HepG2 (cell line): Measurements from ENCODE around the gene NMU. TPM values are rescaled to one million over a fixed set of nuclear protein-coding genes. Genes with fewer than 3 reads are reported as not detected.
A peak's percentile ranks its signal among the peaks of the same experiment; 100 is the strongest.

ENCODE experiments used
- BCLAF1 ChIP-seq: fragments of 450-650 bp; IDR thresholded peaks from 2 replicates; pipeline ENCODE4 v1.6.1; 2017; ENCODE audit warnings: mild to moderate bottlenecking
- CBX2 ChIP-seq, 2 experiments: fragments of 200-600 bp in 1 of 2; sonication (generic); formaldehyde crosslinking in 1 of 2; IDR thresholded peaks; 2 replicates each; pipeline versions ENCODE4 v1.7.0 to v1.8.1; 2018 to 2022; ENCODE audit warnings: low read depth in 2 of 2, low read length in 1 of 2, mild to moderate bottlenecking in 1 of 2, missing genetic modification reagents in 1 of 2
- CENPX ChIP-seq: sonication (generic); formaldehyde crosslinking; IDR thresholded peaks from 2 replicates; pipeline ENCODE4 v1.9.0; 2021; ENCODE audit warnings: mild to moderate bottlenecking, missing genetic modification reagents, moderate library complexity
- DMAP1 ChIP-seq: IDR thresholded peaks from 2 replicates; pipeline ENCODE4 v1.6.1; 2016
- GATAD1 ChIP-seq: IDR thresholded peaks from 2 replicates; pipeline ENCODE4 v1.6.1; 2016; ENCODE audit warnings: missing genetic modification reagents, missing compliant biosample characterization
- MBNL3 ChIP-seq: fragments of 250-450 bp; sonication (Bioruptor Pico); conservative IDR thresholded peaks from 2 replicates; pipeline ENCODE4 v1.8.0; 2022; ENCODE audit warnings: mild to moderate bottlenecking, inconsistent platforms
- MLX ChIP-seq: IDR thresholded peaks from 2 replicates; pipeline ENCODE4 v1.6.1; 2016
- NCOR1 ChIP-seq: fragments of 200-600 bp; sonication (generic); IDR thresholded peaks from 2 replicates; pipeline ENCODE4 v1.7.0; 2017; ENCODE audit warnings: antibody characterized with exemption, low read length, borderline replicate concordance
- NONO ChIP-seq, 2 experiments: fragments of 450-650 bp in 1 of 2; sonication (generic) in 1 of 2; formaldehyde crosslinking in 1 of 2; IDR thresholded peaks in 1 of 2; conservative IDR thresholded peaks in 1 of 2; 2 replicates each; pipeline versions ENCODE4 v1.6.1 to v1.8.0; 2017 to 2022; ENCODE audit warnings: mild to moderate bottlenecking in 1 of 2, missing genetic modification reagents in 1 of 2, moderate library complexity in 1 of 2
- RELA ChIP-seq: sonication (generic); formaldehyde crosslinking; IDR thresholded peaks from 2 replicates; pipeline ENCODE4 v1.4.0; 2020; ENCODE audit warnings: missing genetic modification reagents
- SMARCE1 ChIP-seq: fragments of 450-650 bp; IDR thresholded peaks from 2 replicates; pipeline ENCODE4 v1.6.1; 2017; ENCODE audit warnings: borderline replicate concordance
- TEF ChIP-seq: sonication (generic); formaldehyde crosslinking; IDR thresholded peaks from 2 replicates; pipeline ENCODE4 v1.5.0; 2020; ENCODE audit warnings: missing genetic modification reagents
- THAP11 ChIP-seq: IDR thresholded peaks from 2 replicates; pipeline ENCODE4 v1.6.1; 2016; ENCODE audit warnings: missing biosample characterization, missing genetic modification reagents
- ZBTB20 ChIP-seq: sonication (generic); formaldehyde crosslinking; IDR thresholded peaks from 2 replicates; pipeline ENCODE4 v1.8.1; 2023; ENCODE audit warnings: missing genetic modification reagents, low read depth, mild to moderate bottlenecking, borderline replicate concordance
- ZBTB7B ChIP-seq: sonication (generic); formaldehyde crosslinking; IDR thresholded peaks from 2 replicates; pipeline ENCODE4 v1.4.0; 2020; ENCODE audit warnings: missing genetic modification reagents
- ZBTB8A ChIP-seq: sonication (generic); formaldehyde crosslinking; IDR thresholded peaks from 2 replicates; pipeline ENCODE4 v1.4.0; 2020; ENCODE audit warnings: mild to moderate bottlenecking, low read depth, missing genetic modification reagents, borderline replicate concordance
- ZMYM3 ChIP-seq: sonication (generic); formaldehyde crosslinking; IDR thresholded peaks from 2 replicates; pipeline ENCODE4 v1.5.1; 2020; ENCODE audit warnings: mild to moderate bottlenecking, missing genetic modification reagents
- ZNF335 ChIP-seq: sonication (generic); formaldehyde crosslinking; IDR thresholded peaks from 2 replicates; pipeline ENCODE4 v1.4.0; 2020; ENCODE audit warnings: missing genetic modification reagents
- ZNF33A ChIP-seq: sonication (generic); formaldehyde crosslinking; IDR thresholded peaks from 2 replicates; pipeline ENCODE4 v1.5.1; 2020; ENCODE audit warnings: missing genetic modification reagents, mild to moderate bottlenecking, moderate library complexity, borderline replicate concordance
- ZNF503 ChIP-seq: sonication (generic); formaldehyde crosslinking; IDR thresholded peaks from 2 replicates; pipeline ENCODE4 v1.4.0; 2020; ENCODE audit warnings: missing genetic modification reagents
- ZNF567 ChIP-seq: sonication (generic); formaldehyde crosslinking; IDR thresholded peaks from 2 replicates; pipeline ENCODE4 v1.8.1; 2023; ENCODE audit warnings: mild to moderate bottlenecking, missing genetic modification reagents, borderline replicate concordance
- ZNF83 ChIP-seq: sonication (generic); formaldehyde crosslinking; IDR thresholded peaks from 2 replicates; pipeline ENCODE4 v1.4.0; 2020; ENCODE audit warnings: missing genetic modification reagents, mild to moderate bottlenecking, borderline replicate concordance
- ZNF878 ChIP-seq: sonication (generic); formaldehyde crosslinking; IDR thresholded peaks from 2 replicates; pipeline ENCODE4 v1.8.1; 2023; ENCODE audit warnings: mild to moderate bottlenecking, missing genetic modification reagents, moderate library complexity
- ZNF883 ChIP-seq: sonication (generic); formaldehyde crosslinking; IDR thresholded peaks from 2 replicates; pipeline ENCODE4 v1.5.1; 2020; ENCODE audit warnings: mild to moderate bottlenecking, missing genetic modification reagents; ENCODE audit errors: not compliant biosample characterization
- polyA plus RNA-seq, 8 experiments: library from polyadenylated mRNA; depleted of rRNA in 3 of 8; stranded (reverse) in 7 of 8; unstranded in 1 of 8; fragments of >200 nt; fragmentation: Illumina TruSeq in 4 of 8; extraction: Trizol in 4 of 8; gene quantifications; 2 replicates each; pipeline versions ENCODE4 v1.2.1 to v1.2.3, GENCODE V29; 2011 to 2016; ENCODE audit warnings: low read depth in 4 of 8, missing spikeins in 1 of 8, mixed read lengths in 1 of 8; ENCODE audit not compliant: insufficient read depth in 1 of 8
- total RNA-seq, 5 experiments: library from RNA; depleted of rRNA; stranded (reverse); fragments of >200 nt; fragmentation: Illumina TruSeq; extraction: Trizol; gene quantifications; 2 replicates each; pipeline ENCODE4 v1.2.3, GENCODE V29; 2016; ENCODE audit warnings: low read depth in 1 of 5

NMU gene
- total and polyA plus RNA-seq, 2 of the 13 experiments (the other 11 are each of a cell fraction or from before 2014, with no cell fraction given) = not detected

GRCh38 chr4:55545641-55546505 is 90.2 kb downstream of the NMU start (continued):
- no peak for TF ChIP-seq ZNF33A (CRISPR knock-in tag)
- TF ChIP-seq BCLAF1 = no peak
- TF ChIP-seq ZNF335 (CRISPR knock-in tag) = no peak
- no peak for TF ChIP-seq ZBTB20 (CRISPR knock-in tag)
- TF ChIP-seq TEF (CRISPR knock-in tag) = no peak
- TF ChIP-seq MLX (CRISPR knock-in tag) = no peak
- TF ChIP-seq NONO (IDR thresholded peaks at IDR 0.05) = no peak
- peak; percentile 81 for TF ChIP-seq NONO (CRISPR knock-in tag; conservative IDR thresholded peaks at IDR 0.05)
- TF ChIP-seq MBNL3 = no peak
- TF ChIP-seq ZNF503 = no peak
- TF ChIP-seq ZNF878 (CRISPR knock-in tag) = 0 out of 2 replicates have a peak, but pooled peaks have one; percentile 42
- no peak for TF ChIP-seq ZBTB8A (CRISPR knock-in tag)
- no peak for TF ChIP-seq SMARCE1
- peak; percentile 81 for TF ChIP-seq DMAP1
- no peak for TF ChIP-seq ZMYM3 (CRISPR knock-in tag)
- no peak for TF ChIP-seq CENPX (CRISPR knock-in tag)
- TF ChIP-seq NCOR1 = no peak
- TF ChIP-seq THAP11 (CRISPR knock-in tag) = peak; percentile 79
- 0 out of 2 replicates have a peak, but pooled peaks have one; percentile 45 for TF ChIP-seq ZNF83
- TF ChIP-seq ZNF567 (CRISPR knock-in tag) = no peak
- TF ChIP-seq CBX2 (IDR thresholded peaks at IDR 0.05; ENCODE audit: low read depth, low read length) = no peak
- no peak for TF ChIP-seq CBX2 (CRISPR knock-in tag; IDR thresholded peaks at IDR 0.05; ENCODE audit: low read depth)
- TF ChIP-seq ZNF883 (CRISPR knock-in tag) = peak; percentile 24
- TF ChIP-seq GATAD1 (CRISPR knock-in tag) = peak; percentile 84
- TF ChIP-seq RELA = no peak
- peak; percentile 76; the same call in 1 of the 2 replicates for TF ChIP-seq ZBTB7B (CRISPR knock-in tag)
